CD4-positive, alpha-beta T cell (primary cell): ENCODE results near the gene PATJ. TPM values are rescaled to one million over a fixed set of nuclear protein-coding genes. Genes with fewer than 3 reads are reported as not detected.
"Not testable (repeated sequence)": the region's sequence is repeated elsewhere in the genome, so short reads cannot be mapped to it uniquely, and the experiment has no call there.

Experiments
- ATAC-seq: fragments of 200-7000 bp; cut with Tn5 transposase; one replicate; pipeline ENCODE4 v1.10.0; 2022; ENCODE audit warnings: mild to moderate bottlenecking; ENCODE audit not compliant: poor library complexity
- CTCF ChIA-PET: fragments of 350-600 bp; sonication (Branson Sonifier 250); formaldehyde crosslinking; loops from one replicate; lab custom pipeline; 2021; ENCODE audit warnings: antibody characterized with exemption, inconsistent platforms; lab: Charles Lee
- POLR2A ChIA-PET: fragments of 350-600 bp; sonication (Branson Sonifier 250); formaldehyde crosslinking; loops from one replicate; lab custom pipeline; 2021; ENCODE audit warnings: antibody characterized with exemption, inconsistent platforms; lab: Charles Lee
- DNase-seq, 14 experiments: peaks; one replicate each; pipeline ENCODE4 v3.0.0-alpha.2; 2013 to 2020; ENCODE audit warnings: mixed read lengths in 2 of 14
- H3K27ac ChIP-seq, 2 donors: one replicate each; pipeline versions ENCODE4 v1.5.1 to v1.7.0; 2013; ENCODE audit warnings: low read length in 2 of 2, low read depth in 1 of 2, mild to moderate bottlenecking in 1 of 2
- H3K27me3 ChIP-seq, 2 experiments: 1 replicate in 1 of 2; 2 replicates in 1 of 2; pipeline versions ENCODE4 v1.6.1 to v1.7.0; 2013; ENCODE audit warnings: low read length in 2 of 2, control low read depth in 1 of 2, mild to moderate bottlenecking in 1 of 2, moderate library complexity in 1 of 2; ENCODE audit not compliant: insufficient read depth in 2 of 2, control insufficient read depth in 1 of 2
- H3K36me3 ChIP-seq: one replicate; pipeline ENCODE4 v1.6.1; 2013; ENCODE audit warnings: low read length, control low read depth; ENCODE audit not compliant: insufficient read depth
- H3K4me1 ChIP-seq: one replicate; pipeline ENCODE4 v1.6.1; 2013; ENCODE audit warnings: low read length, control low read depth; ENCODE audit not compliant: insufficient read depth
- H3K4me3 ChIP-seq: one replicate; pipeline ENCODE4 v1.5.1; 2013; ENCODE audit warnings: mild to moderate bottlenecking, low read length, moderate library complexity
- H3K9me3 ChIP-seq, 2 experiments: 1 replicate in 1 of 2; 2 replicates in 1 of 2; pipeline versions ENCODE4 v1.6.1 to v1.7.0; 2013; ENCODE audit warnings: low read length in 2 of 2, mild to moderate bottlenecking in 2 of 2, control low read depth in 1 of 2, moderate library complexity in 1 of 2; ENCODE audit not compliant: control insufficient read depth in 1 of 2, insufficient read depth in 1 of 2
- H3K27ac Mint-ChIP-seq: one replicate; pipeline ENCODE4 v1.8.0; 2020; ENCODE audit warnings: mixed read lengths
- H3K27me3 Mint-ChIP-seq: one replicate; pipeline ENCODE4 v1.8.0; 2021; ENCODE audit warnings: mixed read lengths
- H3K36me3 Mint-ChIP-seq: one replicate; pipeline ENCODE4 v1.8.0; 2021; ENCODE audit warnings: low read depth, mixed read lengths
- H3K4me1 Mint-ChIP-seq: one replicate; pipeline ENCODE4 v1.8.0; 2021; ENCODE audit warnings: low read depth, mixed read lengths
- H3K4me3 Mint-ChIP-seq: one replicate; pipeline ENCODE4 v1.8.0; 2020; ENCODE audit warnings: mild to moderate bottlenecking, mixed read lengths
- H3K9me3 Mint-ChIP-seq: one replicate; pipeline ENCODE4 v1.8.0; 2020; ENCODE audit warnings: mixed read lengths
- CTCF ChIP-seq: fragments of 200-600 bp; IDR thresholded peaks from one replicate; pipeline ENCODE4 v1.8.0; 2022; ENCODE audit warnings: antibody characterized with exemption, mild to moderate bottlenecking
- intact Hi-C, 2 experiments: fragments of 100-400 bp; cut with DNase I in 1 of 2; cut with micrococcal nuclease in 1 of 2; formaldehyde crosslinking; loops; one replicate each; pipeline versions ENCODE4 v1.15.1 to v1.9.0; 2023 to 2025; cut with DNase I, micrococcal nuclease
- total RNA-seq, 174 experiments: library from RNA in 2 of 174; stranded (reverse) in 2 of 174; gene quantifications; one replicate each; pipeline ENCODE4 v1.2.3 and lab custom pipeline; 2021 to 2026

Gene PATJ
- total RNA-seq, 2 experiments from 2014 or later, result 50.4 to 54.1 TPM

GRCh38 chr1:61892977-61893376 lies 150.7 kb downstream of the PATJ start:
- intact Hi-C loops, result no loop called here
- TF ChIP-seq CTCF, result no peak
- H3K36me3 Mint-ChIP-seq, result peaks cover 92% of the 10 kb centered on the region
- H3K27me3 Mint-ChIP-seq, result no peaks in the 10 kb centered on the region
- no peaks in the 10 kb centered on the region for H3K4me1 Mint-ChIP-seq
- no peak overlapping the region for H3K27ac ChIP-seq
- H3K36me3 ChIP-seq, result peaks cover 3% of the 10 kb centered on the region
- H3K4me3 ChIP-seq, result no peak overlapping the region
- no peak overlapping the region for H3K27ac Mint-ChIP-seq
- ATAC-seq (no peak), DNase-seq (no peak)
- no peak overlapping the region for H3K4me3 Mint-ChIP-seq
- peaks cover 3% of the 10 kb centered on the region for H3K9me3 Mint-ChIP-seq
- H3K27me3 ChIP-seq, result no peaks in the 10 kb centered on the region
- CTCF ChIA-PET, result no interaction called here
- POLR2A ChIA-PET, result no interaction called here
- no peaks in the 10 kb centered on the region for H3K4me1 ChIP-seq
- H3K9me3 ChIP-seq, result no peaks in the 10 kb centered on the region

DNA sequence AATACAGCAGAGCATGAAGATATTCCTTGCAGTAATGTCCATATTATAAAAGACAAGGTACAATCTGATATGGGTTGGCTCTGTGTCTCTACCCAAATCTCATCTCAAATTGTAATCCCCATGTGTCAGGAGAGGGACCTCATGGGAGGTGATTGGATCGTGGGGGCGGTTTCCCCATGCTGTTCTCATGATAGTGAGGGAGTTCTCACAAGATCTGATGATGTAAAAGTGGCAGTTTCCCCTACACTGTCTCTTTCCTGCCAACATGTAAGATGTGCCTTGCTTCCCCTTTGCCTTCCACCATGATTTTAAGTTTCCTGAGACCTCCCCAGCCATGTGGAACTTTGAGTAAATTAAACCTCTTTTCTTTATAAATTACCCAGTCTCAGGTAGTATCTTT lies 152.0 kb downstream of the PATJ start:
- CTCF ChIA-PET, H3K9me3 ChIP-seq, intact Hi-C loops, H3K4me1 ChIP-seq, DNase-seq, H3K4me3 Mint-ChIP-seq, H3K4me3 ChIP-seq, H3K36me3 ChIP-seq, ATAC-seq, POLR2A ChIA-PET, H3K27me3 ChIP-seq, H3K27me3 Mint-ChIP-seq, H3K4me1 Mint-ChIP-seq, H3K9me3 Mint-ChIP-seq, H3K27ac Mint-ChIP-seq, H3K27ac ChIP-seq: not testable (repeated sequence)
- H3K36me3 Mint-ChIP-seq, result peaks cover 94% of the 10 kb centered on the region

DNA sequence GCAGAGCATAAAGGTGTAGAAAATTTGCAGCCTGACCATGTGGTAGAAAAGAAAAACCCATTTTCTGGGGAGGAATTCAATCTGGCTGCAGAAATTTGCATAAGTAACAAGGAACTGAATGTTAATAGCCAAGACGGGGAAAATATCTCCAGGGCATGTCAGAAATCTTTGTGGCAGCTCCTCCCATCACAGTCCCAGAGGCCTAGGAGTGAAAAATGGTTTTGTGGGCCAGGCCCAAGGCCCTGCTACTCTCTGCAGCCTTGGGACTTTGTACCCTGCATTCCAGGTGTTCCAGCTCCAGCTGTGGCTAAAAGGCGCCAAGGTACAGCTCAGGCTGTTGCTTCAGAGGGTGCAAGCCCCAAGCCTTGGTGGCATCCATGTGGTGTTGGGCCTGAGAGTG lies 152.9 kb downstream of the PATJ start:
- H3K27ac Mint-ChIP-seq, result no peak overlapping the region
- H3K27me3 Mint-ChIP-seq, result no peaks in the 10 kb centered on the region
- ATAC-seq (no peak), DNase-seq (no peak)
- H3K4me3 Mint-ChIP-seq, result no peak overlapping the region
- peaks cover 3% of the 10 kb centered on the region for H3K9me3 Mint-ChIP-seq
- no peak overlapping the region for H3K4me3 ChIP-seq
- peaks cover 95% of the 10 kb centered on the region for H3K36me3 Mint-ChIP-seq
- intact Hi-C loops, result no loop called here
- peaks cover 8% of the 10 kb centered on the region for H3K36me3 ChIP-seq
- no peaks in the 10 kb centered on the region for H3K27me3 ChIP-seq
- H3K27ac ChIP-seq, result no peak overlapping the region
- no peak for TF ChIP-seq CTCF
- H3K4me1 ChIP-seq, result no peaks in the 10 kb centered on the region
- POLR2A ChIA-PET, result no interaction called here
- no peaks in the 10 kb centered on the region for H3K4me1 Mint-ChIP-seq
- no peaks in the 10 kb centered on the region for H3K9me3 ChIP-seq
- CTCF ChIA-PET, result no interaction called here

DNA sequence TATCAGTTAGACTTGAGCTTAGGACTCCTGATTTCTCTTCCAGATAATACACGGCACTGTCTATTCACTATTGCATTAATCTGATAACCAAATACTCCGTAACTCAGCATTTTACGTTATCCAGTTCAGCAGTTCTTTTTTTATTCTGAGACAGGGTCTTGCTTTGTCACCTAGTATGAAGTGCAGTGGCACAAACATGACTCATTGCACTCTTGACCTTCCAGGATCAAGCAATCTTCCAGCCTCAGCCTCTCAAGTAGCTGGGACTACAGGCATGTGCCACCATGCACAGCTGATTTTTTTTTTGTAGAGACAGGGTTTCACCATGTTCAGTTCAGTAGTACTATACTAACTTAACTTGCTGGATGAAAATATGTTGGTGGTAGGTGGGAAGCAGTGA lies 156.4 kb downstream of the PATJ start:
- ChIA-PET CTCF (no interaction called here), POLR2A (no interaction called here)
- ATAC-seq (no peak), DNase-seq (no peak)
- Histone ChIP-seq H3K27ac (no peak overlapping the region), H3K4me1 (no peaks in the 10 kb centered on the region), H3K9me3 (no peaks in the 10 kb centered on the region), H3K27me3 (no peaks in the 10 kb centered on the region), H3K36me3 (peaks cover 11% of the 10 kb centered on the region), H3K4me3 (no peak overlapping the region)
- no peak for TF ChIP-seq CTCF
- no peak overlapping the region for H3K4me3 Mint-ChIP-seq
- intact Hi-C loops, result no loop called here
- no peak overlapping the region for H3K27ac Mint-ChIP-seq
- no peaks in the 10 kb centered on the region for H3K27me3 Mint-ChIP-seq
- H3K4me1 Mint-ChIP-seq, result no peaks in the 10 kb centered on the region
- peaks cover 87% of the 10 kb centered on the region for H3K36me3 Mint-ChIP-seq
- H3K9me3 Mint-ChIP-seq, result peaks cover 3% of the 10 kb centered on the region
